Right cardiac atrium (tissue), 5 donors: Measurements from ENCODE around the gene TP73. TPM values are rescaled to one million over a fixed set of nuclear protein-coding genes. Genes with fewer than 3 reads are reported as not detected.

ENCODE experiments used
- ATAC-seq, 2 donors: fragments of 200-7000 bp; cut with Tn5 transposase; one replicate each; pipeline versions ENCODE4 v1.8.0 to v1.9.1; 2020; ENCODE audit warnings: moderate library complexity in 2 of 2, mild to moderate bottlenecking in 1 of 2
- DNase-seq, 3 donors: peaks; one replicate each; pipeline ENCODE4 v3.0.0-alpha.2; 2020
- H3K27ac ChIP-seq: one replicate; pipeline ENCODE4 v1.5.1; 2013; ENCODE audit warnings: mild to moderate bottlenecking, low read length, control low read depth, moderate library complexity
- H3K27me3 ChIP-seq: one replicate; pipeline ENCODE4 v1.6.1; 2013; ENCODE audit not compliant: control insufficient read depth, insufficient read depth
- H3K4me1 ChIP-seq: one replicate; pipeline ENCODE4 v1.6.1; 2013; ENCODE audit warnings: low read length; ENCODE audit not compliant: control insufficient read depth, insufficient read depth
- H3K4me3 ChIP-seq: one replicate; pipeline ENCODE4 v1.5.1; 2013; ENCODE audit warnings: low read length, control low read depth
- H3K9me3 ChIP-seq: one replicate; pipeline ENCODE4 v1.6.1; 2013; ENCODE audit warnings: low read length; ENCODE audit not compliant: control insufficient read depth
- WGBS: extraction: QIAGEN DNeasy Blood & Tissue Kit; methylation state at CpG from one replicate; pipeline ENCODE4 v1.1.7; 2013; 5-methylcytosine and 5-hydroxymethylcytosine counted together
- intact Hi-C, 4 donors: fragments of 100-400 bp; cut with DNase I; formaldehyde crosslinking; loops; one replicate each; pipeline versions ENCODE4 v1.11.0 to v1.14.0; 2022 to 2023
- polyA plus RNA-seq: library from polyadenylated mRNA; stranded (reverse); fragments of 200-250 nt; gene quantifications from one replicate; pipeline ENCODE4 v1.2.3, GENCODE V29; 2013
- total RNA-seq, 4 donors: library from RNA; stranded (reverse); fragmentation: NEBNext Ultra II Directional; extraction: Animal tissue kit (Norgen Biotek cat#: 25700); gene quantifications; one replicate each; pipeline ENCODE4 v1.2.1, GENCODE V29; 2021
- donor health status: healthy with polysubstance abuse.
- donor health status: DM: no; HTN: yes; CAD: no.
- donor health status: DM: no; HTN: no; CAD: no.
- donor health status: DM: no; HTN: yes; CAD: no; lungs with severe emphysema.
- donor health status: DM: yes; HTN: yes; CAD: no.

TP73 gene
- total and polyA plus RNA-seq, 5 donors, result 0.07 to 0.18 TPM; not detected in 3

- ATAC-seq (no peak), DNase-seq (peak; percentile 5 to 42 (median 40))
- Histone ChIP-seq H3K27me3 (no peaks in the 10 kb centered on the region), H3K4me1 (no peaks in the 10 kb centered on the region), H3K27ac (no peak overlapping the region), H3K9me3 (no peaks in the 10 kb centered on the region), H3K4me3 (no peak overlapping the region)
- intact Hi-C loops, result no loop called here
- WGBS, result 79% methylated on average over 22 of the region's 22 CpGs
Measured at GRCh38 chr1:3676581-3677470, 24.5 kb downstream of the TP73 start.

GRCh38 chr1:3677484-3677883 is 25.2 kb downstream of the TP73 start:
- intact Hi-C loops, result no loop called here
- DNase-seq (peak in 2 of 3 donors; percentile 10 to 42), ATAC-seq (no peak)
- 63% methylated on average over 5 of the region's 5 CpGs for WGBS
- Histone ChIP-seq H3K4me3 (no peak overlapping the region), H3K4me1 (no peaks in the 10 kb centered on the region), H3K27ac (no peak overlapping the region), H3K27me3 (no peaks in the 10 kb centered on the region), H3K9me3 (no peaks in the 10 kb centered on the region)

GRCh38 chr1:3678361-3679097 is 26.2 kb downstream of the TP73 start:
- ATAC-seq (no peak), DNase-seq (peak; percentile 9 to 52 (median 47))
- Histone ChIP-seq H3K4me3 (no peak overlapping the region), H3K27ac (no peak overlapping the region), H3K4me1 (no peaks in the 10 kb centered on the region), H3K9me3 (no peaks in the 10 kb centered on the region), H3K27me3 (no peaks in the 10 kb centered on the region)
- intact Hi-C loops, result no loop called here
- 65% methylated on average over 21 of the region's 21 CpGs for WGBS

GRCh38 chr1:3679098-3679555 is 26.8 kb downstream of the TP73 start:
- WGBS, result 58% methylated on average over 18 of the region's 18 CpGs
- no peaks in the 10 kb centered on the region for H3K4me1 ChIP-seq
- no peaks in the 10 kb centered on the region for H3K27me3 ChIP-seq
- DNase-seq, result peak; percentile 11 to 54 (median 35)
- intact Hi-C loops, result no loop called here
- H3K4me3 ChIP-seq, result no peak overlapping the region
- H3K27ac ChIP-seq, result no peak overlapping the region
- ATAC-seq, result no peak
- no peaks in the 10 kb centered on the region for H3K9me3 ChIP-seq

GRCh38 chr1:3679799-3680453 is 27.6 kb downstream of the TP73 start:
- H3K27ac ChIP-seq, result no peak overlapping the region
- no peaks in the 10 kb centered on the region for H3K9me3 ChIP-seq
- H3K4me1 ChIP-seq, result no peaks in the 10 kb centered on the region
- 93% methylated on average over 9 of the region's 9 CpGs for WGBS
- peak in 2 of 3 donors; percentile 3 for DNase-seq
- intact Hi-C loops, result no loop called here
- H3K27me3 ChIP-seq, result no peaks in the 10 kb centered on the region
- no peak overlapping the region for H3K4me3 ChIP-seq
- ATAC-seq, result no peak

- Histone ChIP-seq H3K4me1 (no peaks in the 10 kb centered on the region), H3K4me3 (no peak overlapping the region), H3K27ac (no peak overlapping the region), H3K9me3 (no peaks in the 10 kb centered on the region), H3K27me3 (no peaks in the 10 kb centered on the region)
- intact Hi-C loops, result no loop called here
- WGBS, result 73% methylated on average over 20 of the region's 20 CpGs
- ATAC-seq (no peak), DNase-seq (peak; percentile 6 to 46 (median 44))
Measured at GRCh38 chr1:3680488-3681230, 28.3 kb downstream of the TP73 start.

GRCh38 chr1:3681231-3681897 is 29.0 kb downstream of the TP73 start:
- Histone ChIP-seq H3K27ac (no peak overlapping the region), H3K4me1 (no peaks in the 10 kb centered on the region), H3K9me3 (no peaks in the 10 kb centered on the region), H3K27me3 (no peaks in the 10 kb centered on the region), H3K4me3 (no peak overlapping the region)
- DNase-seq, result peak; percentile 4 to 32 (median 19)
- 87% methylated on average over 19 of the region's 19 CpGs for WGBS
- ATAC-seq, result no peak
- intact Hi-C loops, result no loop called here

- no peaks in the 10 kb centered on the region for H3K9me3 ChIP-seq
- WGBS, result 87% methylated on average over 27 of the region's 27 CpGs
- H3K4me3 ChIP-seq, result no peak overlapping the region
- no peaks in the 10 kb centered on the region for H3K27me3 ChIP-seq
- no peak for ATAC-seq
- DNase-seq, result peak; percentile 7 to 45 (median 31)
- H3K27ac ChIP-seq, result no peak overlapping the region
- intact Hi-C loops, result no loop called here
- no peaks in the 10 kb centered on the region for H3K4me1 ChIP-seq
Measured at GRCh38 chr1:3681898-3682806, 29.8 kb downstream of the TP73 start.

- WGBS, result 93% methylated on average over 1 of the region's 1 CpG
- intact Hi-C loops, result no loop called here
- Histone ChIP-seq H3K27me3 (no peaks in the 10 kb centered on the region), H3K4me1 (no peaks in the 10 kb centered on the region), H3K4me3 (no peak overlapping the region), H3K9me3 (no peaks in the 10 kb centered on the region), H3K27ac (no peak overlapping the region)
- ATAC-seq, result no peak
- DNase-seq, result no peak
Measured at GRCh38 chr1:3683197-3683596, 30.9 kb downstream of the TP73 start.
